Measurements from ENCODE around the gene DNAJB13. TPM values are rescaled to one million over a fixed set of nuclear protein-coding genes. Genes with fewer than 3 reads are reported as not detected.

Gene DNAJB13
- total and polyA plus RNA-seq, 2 donors (not counting 1 experiment from before 2014, with no cell fraction given): 0.15 to 0.27 TPM

DNA sequence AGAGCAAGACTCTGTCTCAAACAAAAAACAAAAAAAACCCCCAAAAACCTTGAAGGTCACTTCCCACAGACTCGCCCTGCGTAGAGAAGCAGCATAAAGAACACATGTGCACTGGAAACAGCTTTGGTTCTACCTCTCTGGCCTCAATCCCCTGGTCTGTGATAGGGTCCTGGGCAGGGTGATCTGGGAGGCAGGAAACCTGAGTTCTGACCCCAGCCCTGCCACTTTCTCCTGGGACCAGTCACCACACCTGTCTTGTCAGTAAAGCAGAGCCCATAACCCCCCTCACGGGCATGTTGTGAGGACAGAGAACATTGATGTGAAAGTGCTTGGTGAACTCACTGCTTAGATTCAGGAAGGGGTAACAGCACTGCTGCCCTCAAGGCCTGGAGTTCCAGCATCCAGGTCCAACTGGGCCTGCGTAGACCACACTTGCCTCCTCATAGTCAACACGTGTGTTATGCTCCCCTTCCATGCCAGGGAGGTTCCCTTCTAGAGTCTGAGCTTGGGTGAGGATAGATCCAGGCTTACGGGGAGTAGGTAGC is 20.4 kb downstream of the DNAJB13 start:
- Mint-ChIP-seq H3K4me1 (peaks cover 83% of the 10 kb centered on the region), H3K27ac (peak overlapping the region; percentile 96), H3K9me3 (ENCODE audit: insufficient read depth) (no peaks in the 10 kb centered on the region), H3K4me3 (peak overlapping the region; percentile 69), H3K27me3 (no peaks in the 10 kb centered on the region)
- ChIA-PET CTCF (interaction anchor here (1.2 to 9.9 kb wide), 2 partner anchors 10 to 63 kb away, joined by 3 to 97 read pairs; partner anchors contain the start of gene UCP2), POLR2A (interaction anchor here (0.5 to 9.4 kb wide), 6 partner anchors 10 to 123 kb away, joined by 3 to 155 read pairs (median 4); partner anchors contain the start of gene UCP2)
- Histone ChIP-seq H2AFZ (ENCODE audit: insufficient read depth, low read depth, low read length, poor library complexity, severe bottlenecking) (no peak overlapping the region), H3K4me2 (replicated peaks; ENCODE audit: low read depth, low read length, poor library complexity, severe bottlenecking) (peak overlapping the region; percentile 29), H3K4me1 (ENCODE audit: control insufficient read depth in 2 of 2, insufficient read depth in 2 of 2, low read length in 2 of 2) (peaks cover 77 to 86% of the 10 kb centered on the region in 2 donors), H3K9me3 (ENCODE audit: control extremely low read depth in 1 of 3, control insufficient read depth in 2 of 3, insufficient read depth in 1 of 3, low read length in 2 of 3) (no peaks in the 10 kb centered on the region), H3K4me3 (ENCODE audit: control extremely low read depth in 1 of 5, extremely low read depth in 1 of 5, insufficient read depth in 1 of 5, low read depth in 2 of 5, low read length in 4 of 5) (no peak overlapping the region), H3K9ac (ENCODE audit: low read length) (no peak overlapping the region), H3K27ac (ENCODE audit: low read length in 2 of 2) (peak overlapping the region; percentile 61 to 78), H3K36me3 (replicated peaks in 1 of 2; ENCODE audit: control extremely low read depth in 1 of 2, control insufficient read depth in 1 of 2, extremely low read depth in 1 of 2, insufficient read depth in 2 of 2, low read length in 1 of 2) (peaks cover 3 to 23% of the 10 kb centered on the region in 2 experiments), H3K79me2 (ENCODE audit: control insufficient read depth, insufficient read depth, low read length) (no peaks in the 10 kb centered on the region), H3K27me3 (replicated peaks in 1 of 4; ENCODE audit: control extremely low read depth in 1 of 4, control insufficient read depth in 3 of 4, insufficient read depth in 4 of 4, low read length in 3 of 4) (no peaks in the 10 kb centered on the region), H4K20me1 (ENCODE audit: control insufficient read depth, insufficient read depth, low read length, poor library complexity, severe bottlenecking) (peaks cover 33% of the 10 kb centered on the region)
- WGBS (ENCODE audit: insufficient coverage): 27% methylated on average over 3 of the region's 6 CpGs
- peak; percentile 62 for DNase-seq
- intact Hi-C loops (cut with micrococcal nuclease): no loop called here
- ATAC-seq (ENCODE audit: low read depth): peak; percentile 9
- TF ChIP-seq EZH2 (IDR thresholded peaks at IDR 0.05; ENCODE audit: borderline replicate concordance, insufficient read depth, low read depth, low read length, poor library complexity, severe bottlenecking): no peak
- TF ChIP-seq, protein P1, sequence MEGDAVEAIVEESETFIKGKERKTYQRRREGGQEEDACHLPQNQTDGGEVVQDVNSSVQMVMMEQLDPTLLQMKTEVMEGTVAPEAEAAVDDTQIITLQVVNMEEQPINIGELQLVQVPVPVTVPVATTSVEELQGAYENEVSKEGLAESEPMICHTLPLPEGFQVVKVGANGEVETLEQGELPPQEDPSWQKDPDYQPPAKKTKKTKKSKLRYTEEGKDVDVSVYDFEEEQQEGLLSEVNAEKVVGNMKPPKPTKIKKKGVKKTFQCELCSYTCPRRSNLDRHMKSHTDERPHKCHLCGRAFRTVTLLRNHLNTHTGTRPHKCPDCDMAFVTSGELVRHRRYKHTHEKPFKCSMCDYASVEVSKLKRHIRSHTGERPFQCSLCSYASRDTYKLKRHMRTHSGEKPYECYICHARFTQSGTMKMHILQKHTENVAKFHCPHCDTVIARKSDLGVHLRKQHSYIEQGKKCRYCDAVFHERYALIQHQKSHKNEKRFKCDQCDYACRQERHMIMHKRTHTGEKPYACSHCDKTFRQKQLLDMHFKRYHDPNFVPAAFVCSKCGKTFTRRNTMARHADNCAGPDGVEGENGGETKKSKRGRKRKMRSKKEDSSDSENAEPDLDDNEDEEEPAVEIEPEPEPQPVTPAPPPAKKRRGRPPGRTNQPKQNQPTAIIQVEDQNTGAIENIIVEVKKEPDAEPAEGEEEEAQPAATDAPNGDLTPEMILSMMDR (IDR thresholded peaks at IDR 0.05): no peak

DNA sequence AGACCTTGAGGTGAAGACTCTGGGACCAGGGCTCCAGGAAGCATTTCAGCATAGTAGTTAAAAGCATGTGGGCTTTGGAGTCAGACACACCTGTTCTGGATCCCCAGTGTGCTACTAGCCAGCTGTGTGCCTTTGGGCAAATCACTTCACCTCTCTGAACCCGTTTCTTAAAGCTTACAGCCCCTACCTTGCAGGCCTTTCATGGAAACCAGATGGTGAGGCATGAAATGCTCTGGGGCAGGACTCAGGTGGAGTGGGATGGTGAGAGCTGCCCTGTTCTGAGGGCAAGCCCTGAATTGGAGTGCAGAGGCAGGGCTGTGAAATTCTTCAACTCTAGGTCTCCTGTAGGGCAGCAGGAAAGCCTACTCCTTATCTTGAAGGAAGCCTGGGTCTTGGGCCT is 21.4 kb downstream of the DNAJB13 start:
- no peak for TF ChIP-seq EZH2 (IDR thresholded peaks at IDR 0.05; ENCODE audit: borderline replicate concordance, insufficient read depth, low read depth, low read length, poor library complexity, severe bottlenecking)
- TF ChIP-seq, protein P1 (IDR thresholded peaks at IDR 0.05): no peak
- H3K27me3 ChIP-seq (replicated peaks in 1 of 4; ENCODE audit: control extremely low read depth in 1 of 4, control insufficient read depth in 3 of 4, insufficient read depth in 4 of 4, low read length in 3 of 4): no peaks in the 10 kb centered on the region
- intact Hi-C loops (cut with micrococcal nuclease): no loop called here
- H2AFZ ChIP-seq (ENCODE audit: insufficient read depth, low read depth, low read length, poor library complexity, severe bottlenecking): no peak overlapping the region
- no peak overlapping the region for H3K9ac ChIP-seq (ENCODE audit: low read length)
- H3K4me3 ChIP-seq (ENCODE audit: control extremely low read depth in 1 of 5, extremely low read depth in 1 of 5, insufficient read depth in 1 of 5, low read depth in 2 of 5, low read length in 4 of 5): no peak overlapping the region
- H3K36me3 ChIP-seq (replicated peaks in 1 of 2; ENCODE audit: control extremely low read depth in 1 of 2, control insufficient read depth in 1 of 2, extremely low read depth in 1 of 2, insufficient read depth in 2 of 2, low read length in 1 of 2): peaks cover 11 to 33% of the 10 kb centered on the region in 2 experiments
- H3K27me3 Mint-ChIP-seq: no peaks in the 10 kb centered on the region
- peak overlapping the region; percentile 24 for H3K4me2 ChIP-seq (replicated peaks; ENCODE audit: low read depth, low read length, poor library complexity, severe bottlenecking)
- POLR2A ChIA-PET: interaction anchor here (0.7 to 9.4 kb wide), 5 partner anchors 9 to 56 kb away, joined by 3 to 155 read pairs (median 4); partner anchors contain the start of gene UCP2
- H3K4me1 Mint-ChIP-seq: peaks cover 91% of the 10 kb centered on the region
- no CpG with 5 or more reads among the region's 1 CpG for WGBS (ENCODE audit: insufficient coverage)
- peak overlapping the region; percentile 19 to 94 for H3K27ac ChIP-seq (ENCODE audit: low read length in 2 of 2)
- H3K27ac Mint-ChIP-seq: peak overlapping the region; percentile 96
- peaks cover 42% of the 10 kb centered on the region for H4K20me1 ChIP-seq (ENCODE audit: control insufficient read depth, insufficient read depth, low read length, poor library complexity, severe bottlenecking)
- CTCF ChIA-PET: interaction anchor here (1.1 to 9.9 kb wide), 4 partner anchors 8 to 62 kb away, joined by 3 to 97 read pairs (median 4); partner anchors contain the start of gene UCP2
- ATAC-seq (ENCODE audit: low read depth) (no peak), DNase-seq (peak; percentile 46)
- peaks cover 86 to 95% of the 10 kb centered on the region in 2 donors for H3K4me1 ChIP-seq (ENCODE audit: control insufficient read depth in 2 of 2, insufficient read depth in 2 of 2, low read length in 2 of 2)
- H3K79me2 ChIP-seq (ENCODE audit: control insufficient read depth, insufficient read depth, low read length): peaks cover 7% of the 10 kb centered on the region
- H3K9me3 Mint-ChIP-seq (ENCODE audit: insufficient read depth): no peaks in the 10 kb centered on the region
- peak overlapping the region; percentile 26 for H3K4me3 Mint-ChIP-seq
- H3K9me3 ChIP-seq (ENCODE audit: control extremely low read depth in 1 of 3, control insufficient read depth in 2 of 3, insufficient read depth in 1 of 3, low read length in 2 of 3): no peaks in the 10 kb centered on the region
